D721Med (cell line): ENCODE data around the gene MMP2.

Source experiments
- DNase-seq: peaks from one replicate; pipeline ENCODE4 v3.0.0; 2011; ENCODE audit warnings: low spot score; ENCODE audit not compliant: insufficient read length
- FAIRE-seq: peaks from 2 replicates; lab custom pipeline; 2011; peaks lifted over from hg19 to GRCh38; lab: Jason Lieb, UNC
- CTCF ChIP-seq: IDR thresholded peaks from 2 replicates; pipeline ENCODE4 v1.5.1; 2012; ENCODE audit warnings: mild to moderate bottlenecking, control low read depth; ENCODE audit not compliant: insufficient read depth; ENCODE audit errors: missing control alignments

Gene MMP2

GRCh38 chr16:55478827-55479429, at the start of gene MMP2:
TSS of gene MMP2 (plus strand) at chr16:55479198. CDS start at chr16:55479480, 282 bp downstream.
- no peak for FAIRE-seq
- DNase-seq, result no peak
- TF ChIP-seq CTCF, result no peak

GRCh38 chr16:55433030-55433429, 46.0 kb upstream of the MMP2 start:
- TF ChIP-seq CTCF, result no peak
- FAIRE-seq, result no peak
- no peak for DNase-seq

- TF ChIP-seq CTCF, result no peak
- FAIRE-seq, result no peak
- DNase-seq, result no peak
Observed at GRCh38 chr16:55433535-55433934, 45.5 kb upstream of the MMP2 start.

- no peak for TF ChIP-seq CTCF
- DNase-seq, result no peak
Observed at GRCh38 chr16:55434000-55434399, 45.0 kb upstream of the MMP2 start.

GRCh38 chr16:55435387-55435786, 43.6 kb upstream of the MMP2 start:
- no peak for DNase-seq
- no peak for TF ChIP-seq CTCF
- no peak for FAIRE-seq

More at GRCh38 chr16:55434000-55434399, 45.0 kb upstream of the MMP2 start:
- no peak for FAIRE-seq

GRCh38 chr16:55436587-55436986, 42.4 kb upstream of the MMP2 start:
- TF ChIP-seq CTCF, result no peak
- FAIRE-seq (no peak), DNase-seq (no peak)

- FAIRE-seq (no peak), DNase-seq (no peak)
- TF ChIP-seq CTCF, result no peak
Observed at GRCh38 chr16:55437625-55438024, 41.4 kb upstream of the MMP2 start.
